ENCODE results near the gene HJURP.

Gene HJURP

GRCh38 chr2:233793465-233794127 lies 60.7 kb downstream of the HJURP start:
- no peak for DNase-seq (ENCODE audit: low spot score)

- no peak for DNase-seq (ENCODE audit: low spot score)
Measured at GRCh38 chr2:233792720-233793119, 61.6 kb downstream of the HJURP start.

GRCh38 chr2:233791883-233792329 lies 62.4 kb downstream of the HJURP start:
- DNase-seq (ENCODE audit: low spot score) = no peak

- DNase-seq (ENCODE audit: low spot score) = no peak
Measured at GRCh38 chr2:233791151-233791882, 63.0 kb downstream of the HJURP start.

GRCh38 chr2:233789554-233789953 lies 64.8 kb downstream of the HJURP start:
- no peak for DNase-seq (ENCODE audit: low spot score)

All from CD4-positive, alpha-beta T cell treated with Interleukin-2 at 100 ng/mL for 4 hours (primary cell).